HG02973 (cell line): ENCODE measurements around the gene TRIM41.
"Not testable (repeated sequence)": the region's sequence is repeated elsewhere in the genome, so short reads cannot be mapped to it uniquely, and the experiment has no call there.

ENCODE experiments used
- ATAC-seq: cut with Tn5 transposase; IDR thresholded peaks from one replicate; pipeline ENCODE4 v1.9.1; 2021; ENCODE audit warnings: moderate library complexity; ENCODE audit not compliant: unreplicated experiment

TRIM41 gene

GRCh38 chr5:181223058-181223728, at the start of gene TRIM41:
Gene TRIM41 (plus strand): TSS chr5:181223281. CDS start chr5:181224000, 719 bp downstream.
- ATAC-seq, result peak; percentile 54

GRCh38 chr5:181173420-181174342, 49.4 kb upstream of the TRIM41 start:
- ATAC-seq, result peak; percentile 59

DNA sequence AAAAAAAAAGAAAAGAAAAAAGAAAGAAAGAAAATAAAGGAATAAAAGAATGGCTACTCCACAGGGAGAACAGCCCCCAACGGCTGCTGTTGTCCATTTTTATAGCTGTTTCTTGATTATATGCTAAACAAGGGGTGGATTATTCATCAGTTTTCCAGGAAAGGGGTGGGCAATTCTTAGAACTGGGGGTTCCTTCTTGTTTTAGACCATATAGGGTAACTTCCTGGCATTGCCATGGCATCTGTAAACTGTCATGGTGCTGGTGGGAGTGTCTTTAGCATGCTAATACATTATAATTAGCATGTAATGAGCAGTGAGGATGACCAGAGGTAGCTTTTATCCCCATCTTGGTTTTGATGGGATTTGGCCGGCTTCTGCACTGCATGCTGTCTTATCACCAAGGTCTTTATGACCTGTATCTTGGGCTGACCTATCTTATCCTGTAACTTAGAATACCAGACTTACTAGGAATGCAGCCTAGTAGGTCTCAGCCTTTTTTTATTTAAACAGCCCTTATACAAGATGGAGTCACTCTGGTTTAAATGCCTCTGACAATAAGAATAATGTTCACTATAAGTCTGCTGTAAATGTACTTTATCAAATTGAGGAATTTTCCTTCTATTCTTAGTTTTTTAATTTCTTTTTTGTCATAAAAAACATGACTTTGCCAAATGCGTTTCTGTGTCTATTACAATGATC, 46.7 kb upstream of the TRIM41 start:
- no peak for ATAC-seq

- not testable (repeated sequence) for ATAC-seq
These were observed 45.5 kb upstream of the TRIM41 start for GRCh38 chr5:181177559-181177958.

DNA sequence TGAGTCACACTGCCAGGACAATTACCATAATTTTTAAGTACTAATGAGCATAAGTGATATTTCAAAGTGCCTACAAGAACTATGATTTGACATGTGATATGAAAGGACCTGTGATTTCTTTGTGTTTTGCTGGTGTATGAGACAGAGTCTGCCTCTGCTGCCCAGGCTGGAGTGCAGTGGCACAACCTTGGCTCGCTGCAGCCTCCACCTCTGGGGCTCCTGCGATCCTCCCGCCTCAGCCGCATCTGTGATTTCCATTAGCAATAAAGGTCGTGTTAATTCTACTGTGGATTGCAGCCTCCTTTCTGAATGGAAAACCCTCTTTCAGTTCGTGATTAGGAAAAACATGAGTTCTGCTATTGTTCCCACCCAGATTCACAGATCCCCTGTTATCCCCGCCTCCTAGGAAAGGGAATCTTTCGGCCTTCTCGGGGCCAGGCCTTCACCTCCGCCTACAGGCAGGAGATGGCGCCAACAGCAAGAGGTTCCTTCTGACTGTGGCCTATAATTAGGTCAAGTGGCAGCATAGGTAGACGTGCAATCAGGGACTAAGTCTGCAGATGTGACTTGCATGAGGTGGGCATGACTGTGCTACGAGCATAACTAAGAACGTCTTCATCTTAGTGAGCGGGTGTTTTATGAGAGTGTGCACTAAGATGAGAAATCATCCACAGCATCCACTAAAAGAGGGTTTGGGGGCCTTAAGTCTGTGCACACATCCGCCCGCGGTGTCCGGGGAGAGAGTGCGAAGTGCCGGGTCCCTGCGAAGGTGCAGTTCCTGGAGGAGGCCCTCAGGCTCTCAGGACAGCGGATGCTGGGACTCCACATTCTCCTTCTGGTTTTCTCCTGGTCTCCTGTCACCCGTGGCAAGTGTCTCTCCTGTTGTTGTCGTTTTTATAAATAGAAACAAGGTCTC, 41.2 kb upstream of the TRIM41 start:
- peak; percentile 58 for ATAC-seq

GRCh38 chr5:181182651-181183050, 40.4 kb upstream of the TRIM41 start:
- no peak for ATAC-seq

- ATAC-seq, result no peak
These were observed 38.2 kb upstream of the TRIM41 start for GRCh38 chr5:181184845-181185216.

GRCh38 chr5:181185560-181185959, 37.5 kb upstream of the TRIM41 start:
- no peak for ATAC-seq

DNA sequence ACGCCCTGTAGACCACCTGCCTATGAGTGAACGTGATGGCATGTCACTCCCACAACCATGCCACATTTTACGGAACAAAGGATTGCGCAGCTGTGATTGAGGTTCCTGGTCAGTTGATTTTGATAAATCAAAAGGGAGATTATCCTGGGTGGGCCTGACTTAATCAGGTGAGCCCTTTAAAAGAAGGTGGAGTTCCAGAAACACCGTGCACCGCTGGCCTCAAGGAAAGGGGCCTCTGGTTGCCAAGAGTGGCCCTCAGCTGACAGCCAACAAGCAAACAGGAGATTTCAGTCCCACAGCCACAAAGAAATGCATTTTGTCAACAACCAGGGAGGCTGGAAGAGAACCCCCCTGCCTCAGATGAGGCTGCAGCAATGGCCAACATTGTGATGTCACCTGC, 37.1 kb upstream of the TRIM41 start:
- no peak for ATAC-seq

- ATAC-seq, result no peak
These were observed 36.0 kb upstream of the TRIM41 start for GRCh38 chr5:181186986-181187499.

DNA sequence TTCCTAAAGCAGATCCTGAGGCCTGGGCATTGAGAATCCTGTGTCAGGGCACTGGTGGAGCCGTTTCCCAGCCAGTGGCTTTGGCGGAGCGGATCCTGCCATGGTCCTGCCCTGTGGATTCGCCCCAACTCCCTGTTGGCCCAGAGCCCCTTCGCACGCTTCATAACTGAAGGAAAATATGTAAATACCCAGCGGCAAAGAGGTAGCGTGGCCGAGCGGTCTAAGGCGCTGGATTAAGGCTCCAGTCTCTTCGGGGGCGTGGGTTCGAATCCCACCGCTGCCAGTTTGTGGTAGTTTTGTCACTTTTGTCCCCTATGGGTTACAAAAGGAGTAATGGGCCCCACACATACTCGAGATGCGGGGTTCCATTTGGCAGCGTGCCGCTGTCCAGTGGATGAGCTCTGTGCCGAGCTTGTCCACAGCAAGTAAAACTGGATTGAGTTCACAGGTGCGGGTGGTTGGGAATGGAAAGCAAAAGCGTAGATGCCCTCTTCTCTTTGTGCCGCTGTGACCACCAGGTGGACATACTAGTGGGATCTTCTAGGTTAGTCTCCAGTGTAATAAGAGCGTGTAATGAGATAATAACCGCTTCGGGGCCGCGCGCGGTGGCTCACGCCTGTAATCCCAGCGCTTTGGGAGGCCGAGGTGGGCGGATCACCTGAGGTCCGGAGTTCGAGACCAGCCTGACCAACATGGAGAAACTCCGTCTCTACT, 35.4 kb upstream of the TRIM41 start:
- no peak for ATAC-seq

- ATAC-seq, result no peak
These were observed 34.2 kb upstream of the TRIM41 start for GRCh38 chr5:181188700-181189362.

GRCh38 chr5:181189363-181189961, 33.6 kb upstream of the TRIM41 start:
- ATAC-seq, result no peak

DNA sequence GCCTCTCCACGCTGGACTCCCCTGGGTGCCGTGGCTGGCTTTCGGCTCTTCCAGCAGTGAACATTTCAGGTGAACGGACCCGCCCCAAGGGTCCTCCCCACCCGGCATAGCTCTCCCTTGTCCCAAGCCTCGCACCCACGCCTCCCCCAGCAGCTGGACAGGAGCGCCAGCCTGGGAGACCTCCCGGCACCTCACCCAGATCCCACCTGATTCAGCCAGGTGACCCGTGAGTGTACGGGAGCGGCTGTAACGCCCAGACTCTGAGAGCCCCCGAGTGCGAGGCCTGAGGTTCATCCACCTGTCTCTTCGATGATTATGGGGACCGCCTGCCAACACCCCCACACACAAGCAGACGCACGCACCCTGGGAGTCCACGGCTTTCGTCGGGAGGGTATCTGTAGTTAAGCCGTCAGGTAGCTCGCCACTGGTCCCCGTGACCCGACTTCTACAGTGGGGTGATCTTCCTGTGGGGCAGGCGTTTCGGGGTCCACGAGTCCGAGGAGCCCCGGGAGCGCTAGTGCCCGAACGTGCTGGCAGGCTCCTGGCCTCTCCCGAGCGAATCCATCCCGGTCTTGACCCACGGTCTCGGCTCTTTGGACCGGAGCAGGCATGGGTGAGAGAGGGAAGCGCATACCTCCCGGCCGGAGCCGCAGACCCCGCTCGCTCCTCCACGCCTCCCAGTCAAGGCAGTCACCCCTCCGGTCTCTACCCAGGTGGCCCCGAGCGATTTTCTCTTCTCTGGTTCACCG, 32.9 kb upstream of the TRIM41 start:
- ATAC-seq, result no peak

GRCh38 chr5:181190711-181191525, 32.2 kb upstream of the TRIM41 start:
- ATAC-seq, result peak; percentile 5

DNA sequence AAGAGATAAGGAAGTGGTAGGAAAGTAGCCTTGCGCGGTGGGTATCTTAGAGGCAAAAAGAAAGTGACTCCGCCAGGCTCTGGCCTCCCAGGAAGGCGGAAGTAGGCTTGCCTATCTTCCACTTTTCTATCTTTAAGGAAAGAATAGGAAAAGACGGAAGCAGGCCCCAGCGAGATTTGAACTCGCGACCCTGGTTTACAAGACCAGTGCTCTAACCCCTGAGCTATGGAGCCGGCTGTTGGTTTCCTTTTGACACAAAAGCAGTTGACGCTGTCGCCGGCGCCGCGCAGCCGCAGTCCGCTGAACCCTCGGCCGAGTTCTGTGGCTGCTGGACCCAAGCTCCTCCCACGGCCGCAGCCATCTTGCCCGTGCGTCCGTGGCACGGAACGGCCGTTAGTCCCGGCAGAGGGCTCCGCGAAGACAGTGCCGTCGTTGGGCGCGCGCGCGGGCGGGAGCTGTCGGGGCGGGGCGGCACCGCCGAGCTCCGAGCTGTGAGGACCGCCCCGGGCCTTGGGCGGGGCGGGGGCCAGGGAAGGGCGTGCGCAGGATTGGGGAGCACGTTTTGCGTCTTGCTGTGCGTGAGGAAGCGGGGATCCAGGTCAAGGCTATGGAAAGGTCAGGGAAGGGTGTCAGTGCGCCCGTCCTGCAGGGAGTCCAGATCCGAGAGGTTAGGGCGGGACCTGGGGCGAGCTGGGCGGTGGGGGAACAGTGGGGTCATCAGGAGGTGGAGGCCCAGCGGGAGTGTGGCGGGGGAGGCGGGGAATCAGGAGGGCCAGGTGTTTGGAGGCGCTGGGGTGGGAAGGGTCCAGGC, 31.4 kb upstream of the TRIM41 start:
- peak; percentile 53 for ATAC-seq
